ENCODE results near the gene YIF1B. TPM values are rescaled to one million over a fixed set of nuclear protein-coding genes. Genes with fewer than 3 reads are reported as not detected.

YIF1B gene
- total and polyA plus RNA-seq, 2 of the 4 experiments (the other 2 are of a cell fraction) = 72.2 to 165 TPM

DNA sequence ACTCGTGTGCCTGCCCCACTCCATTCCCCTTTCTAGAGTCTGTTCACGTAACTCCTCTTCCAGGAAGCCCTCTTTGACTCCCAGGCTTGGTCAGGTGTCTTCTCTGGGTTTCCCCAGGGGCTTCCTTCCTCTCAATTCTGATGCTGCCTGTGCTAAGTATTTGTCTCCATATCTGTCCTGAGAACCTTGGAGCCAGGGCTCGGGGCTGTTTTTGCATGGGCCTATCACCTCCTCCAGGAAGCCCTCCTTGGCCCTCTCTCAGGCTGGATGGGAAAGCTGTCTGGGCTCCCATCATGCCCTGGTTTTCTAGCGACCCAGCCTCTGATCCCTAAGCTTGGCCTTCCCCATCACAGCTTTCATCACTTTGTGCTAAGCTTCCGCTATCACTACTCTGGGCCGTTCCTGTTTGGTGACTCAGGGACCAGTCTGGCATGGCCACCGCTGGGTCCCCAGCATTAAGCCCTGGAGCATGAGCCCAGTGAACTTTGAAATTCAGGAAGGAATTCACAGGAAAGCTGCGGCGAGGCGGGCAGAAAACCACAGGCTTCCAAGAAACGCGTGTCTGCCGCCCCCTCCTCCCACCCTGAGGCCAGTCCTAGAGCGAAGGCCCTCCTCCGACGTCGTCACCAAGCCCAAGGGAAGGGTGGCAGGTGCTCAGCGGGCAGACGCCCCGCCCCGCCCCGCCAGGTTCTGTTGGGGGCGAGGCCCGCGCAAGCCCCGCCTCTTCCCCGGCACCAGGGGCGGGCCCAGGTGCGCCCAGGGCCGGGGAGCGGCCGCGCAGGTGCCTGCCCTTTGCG is 51.9 kb downstream of the YIF1B start:
- Histone ChIP-seq H3K27me3 (ENCODE audit: control insufficient read depth, insufficient read depth, low read length) (no peaks in the 10 kb centered on the region; the same call in 1 of the 2 replicates), H4K91ac (ENCODE audit: insufficient read depth, low read depth, low read length) (0 out of 2 replicates have a peak overlapping the region, but pooled peaks have one; percentile 0), H2AFZ (replicated peaks; ENCODE audit: low read length, poor library complexity) (peak overlapping the region; percentile 87), H3K4ac (ENCODE audit: low read depth, low read length) (peak overlapping the region; percentile 47; the same call in 1 of the 2 replicates), H3K36me3 (ENCODE audit: control insufficient read depth, insufficient read depth, low read length) (no peaks in the 10 kb centered on the region), H3K56ac (ENCODE audit: extremely low read depth, insufficient read depth, low read length) (no peak overlapping the region), H3K23ac (ENCODE audit: low read depth, low read length) (no peak overlapping the region), H3K4me2 (ENCODE audit: low read depth, low read length) (peak overlapping the region; percentile 4; the same call in 1 of the 2 replicates), H3K27ac (ENCODE audit: insufficient read depth, low read length) (no peak overlapping the region), H2AK5ac (ENCODE audit: low read depth, low read length) (0 out of 2 replicates have a peak overlapping the region, but pooled peaks have one; percentile 20), H3K79me1 (ENCODE audit: low read depth in 1 of 2, low read length in 2 of 2) (no peaks in the 10 kb centered on the region), H3K18ac (ENCODE audit: low read depth, low read length) (no peak overlapping the region), H3K4me3 (ENCODE audit: insufficient read depth, low read depth, low read length) (peak overlapping the region; percentile 15), H4K20me1 (ENCODE audit: insufficient read depth, low read length) (no peaks in the 10 kb centered on the region), H3K4me1 (ENCODE audit: control insufficient read depth, insufficient read depth, low read length) (peaks cover 10% of the 10 kb centered on the region), H3K14ac (replicated peaks; ENCODE audit: low read depth, low read length) (no peak overlapping the region), H4K5ac (ENCODE audit: low read depth, low read length) (no peak overlapping the region), H4K8ac (ENCODE audit: low read depth in 2 of 2, low read length in 2 of 2) (peak overlapping the region in 1 of 2 experiments; percentile 77; a peak in 3 of 4 replicates), H2BK20ac (ENCODE audit: low read depth, low read length) (0 out of 2 replicates have a peak overlapping the region, but pooled peaks have one; percentile 23), H3K9ac (ENCODE audit: low read depth, low read length) (no peak overlapping the region), H2BK120ac (ENCODE audit: low read depth, low read length) (peak overlapping the region; percentile 52), H2BK15ac (ENCODE audit: low read depth, low read length) (no peak overlapping the region), H3K9me1 (ENCODE audit: insufficient read depth, low read length) (peaks cover 12% of the 10 kb centered on the region), H2BK5ac (ENCODE audit: low read depth, low read length, poor library complexity, severe bottlenecking) (no peak overlapping the region), H3K9me3 (ENCODE audit: control insufficient read depth, insufficient read depth, low read length) (no peaks in the 10 kb centered on the region), H2AK9ac (replicated peaks; ENCODE audit: low read depth, low read length, poor library complexity) (peak overlapping the region; percentile 67)
- TF ChIP-seq USF2 (IDR thresholded peaks at IDR 0.05; ENCODE audit: low read depth, low read length) = no peak
- TF ChIP-seq POLR2A (IDR thresholded peaks at IDR 0.05; ENCODE audit: low read depth, low read length) = no peak
- TF ChIP-seq FOS (IDR thresholded peaks at IDR 0.05; ENCODE audit: low read depth, low read length) = no peak
- TF ChIP-seq NFE2L2 (IDR thresholded peaks at IDR 0.05; ENCODE audit: low read depth, low read length) = no peak
- no peak for TF ChIP-seq RCOR1 (IDR thresholded peaks at IDR 0.05; ENCODE audit: insufficient replicate concordance, low read length)
- no peak for TF ChIP-seq RAD21 (IDR thresholded peaks at IDR 0.05; ENCODE audit: low read length)
- TF ChIP-seq CTCF (conservative IDR thresholded peaks at IDR 0.05; ENCODE audit: low read depth, low read length) = no peak
- no peak for TF ChIP-seq BHLHE40 (IDR thresholded peaks at IDR 0.05; ENCODE audit: low read depth, low read length)
- no peak for TF ChIP-seq SMC3 (IDR thresholded peaks at IDR 0.05; ENCODE audit: low read depth, low read length)
- no peak for TF ChIP-seq MAZ (IDR thresholded peaks at IDR 0.05; ENCODE audit: borderline replicate concordance, low read depth, low read length)
- no peak for TF ChIP-seq CEBPB (IDR thresholded peaks at IDR 0.05; ENCODE audit: low read depth, low read length)
- TF ChIP-seq CHD1 (IDR thresholded peaks at IDR 0.05; ENCODE audit: low read depth, low read length) = no peak
- TF ChIP-seq, protein P1, sequence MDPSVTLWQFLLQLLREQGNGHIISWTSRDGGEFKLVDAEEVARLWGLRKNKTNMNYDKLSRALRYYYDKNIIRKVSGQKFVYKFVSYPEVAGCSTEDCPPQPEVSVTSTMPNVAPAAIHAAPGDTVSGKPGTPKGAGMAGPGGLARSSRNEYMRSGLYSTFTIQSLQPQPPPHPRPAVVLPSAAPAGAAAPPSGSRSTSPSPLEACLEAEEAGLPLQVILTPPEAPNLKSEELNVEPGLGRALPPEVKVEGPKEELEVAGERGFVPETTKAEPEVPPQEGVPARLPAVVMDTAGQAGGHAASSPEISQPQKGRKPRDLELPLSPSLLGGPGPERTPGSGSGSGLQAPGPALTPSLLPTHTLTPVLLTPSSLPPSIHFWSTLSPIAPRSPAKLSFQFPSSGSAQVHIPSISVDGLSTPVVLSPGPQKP (IDR thresholded peaks at IDR 0.05; ENCODE audit: borderline replicate concordance, low read depth, low read length) = no peak
- no peak for TF ChIP-seq RFX5 (IDR thresholded peaks at IDR 0.05; ENCODE audit: low read depth, low read length)
- ChIA-PET POLR2A (ENCODE audit: unreplicated experiment) (no interaction called here), CTCF (no interaction called here)
- WGBS, 2 experiments (ENCODE audit: extremely low coverage in 2 of 2, insufficient read length in 1 of 2) = 23% methylated on average over 10 of the region's 34 CpGs; no CpG with 5 or more reads in 1 of the 2 experiments
- peak; percentile 45 for DNase-seq
- in situ Hi-C loops (cut with MboI; ENCODE audit: low sequenced_read_pairs) = no loop called here
- dilution Hi-C loops (cut with HindIII; ENCODE audit: low sequenced_read_pairs, unreplicated experiment) = no loop called here
- BruUV-seq (replicated peaks) = no TSS peak
- ATAC-seq (ENCODE audit: low read depth) = peak; percentile 75
- intact Hi-C loops (cut with micrococcal nuclease) = no loop called here
